Measurements from ENCODE around the gene CAB39.

The CAB39 gene

DNA sequence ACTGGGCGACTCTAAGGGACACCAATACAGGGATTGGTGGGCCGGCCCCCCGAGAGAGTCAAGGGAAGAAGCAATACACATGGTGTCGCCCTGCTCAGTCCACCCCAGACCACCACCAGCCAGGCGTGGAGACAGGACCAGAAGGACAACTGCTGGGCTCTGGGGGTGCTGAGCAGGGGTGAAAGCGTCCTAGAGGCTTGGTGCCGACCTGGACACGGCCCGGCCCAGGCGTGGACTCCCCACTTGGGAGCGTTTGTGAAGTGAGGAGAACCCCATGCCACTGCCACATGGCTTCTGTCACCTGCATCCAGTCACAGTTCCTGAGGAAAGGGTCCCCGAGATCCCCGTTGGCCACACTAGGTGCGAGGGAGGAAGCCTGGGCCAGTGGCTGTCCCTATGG lies 116.7 kb downstream of the CAB39 start:
- Mint-ChIP-seq H3K4me3 (no peak overlapping the region), H3K27me3 (ENCODE audit: low read depth) (peaks cover 78% of the 10 kb centered on the region)

DNA sequence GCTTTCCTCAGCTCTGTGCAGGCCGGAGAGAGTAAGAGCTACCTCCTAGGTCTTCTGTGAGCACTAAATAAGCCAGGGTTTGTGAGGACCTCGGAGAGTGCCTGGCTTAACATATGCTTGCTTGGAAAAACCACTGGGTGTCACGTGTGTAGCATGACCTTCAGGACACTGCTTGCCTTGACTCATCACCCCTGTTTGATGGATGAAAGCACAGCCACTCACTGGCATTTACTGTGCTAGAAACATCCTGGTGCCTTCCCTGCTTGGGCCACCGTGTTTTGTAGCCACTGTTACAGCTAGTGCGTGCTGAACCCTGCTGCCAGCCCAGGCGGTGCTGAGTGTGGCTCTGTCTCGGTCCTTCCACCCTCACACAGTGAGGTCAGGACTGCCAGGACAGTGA lies 117.3 kb downstream of the CAB39 start:
- H3K9me3 Mint-ChIP-seq = no peaks in the 10 kb centered on the region
- H3K36me3 Mint-ChIP-seq (ENCODE audit: low read depth) = no peaks in the 10 kb centered on the region
- H3K4me3 Mint-ChIP-seq = no peak overlapping the region
- H3K4me1 Mint-ChIP-seq (ENCODE audit: low read depth) = peaks cover 9% of the 10 kb centered on the region
- H3K27ac Mint-ChIP-seq = no peak overlapping the region
- peaks cover 76% of the 10 kb centered on the region for H3K27me3 Mint-ChIP-seq (ENCODE audit: low read depth)

More for the DNA sequence above, 116.7 kb downstream of the CAB39 start:
- no peak overlapping the region for H3K27ac Mint-ChIP-seq
- H3K36me3 Mint-ChIP-seq (ENCODE audit: low read depth) = no peaks in the 10 kb centered on the region
- peaks cover 13% of the 10 kb centered on the region for H3K4me1 Mint-ChIP-seq (ENCODE audit: low read depth)
- H3K9me3 Mint-ChIP-seq = no peaks in the 10 kb centered on the region

DNA sequence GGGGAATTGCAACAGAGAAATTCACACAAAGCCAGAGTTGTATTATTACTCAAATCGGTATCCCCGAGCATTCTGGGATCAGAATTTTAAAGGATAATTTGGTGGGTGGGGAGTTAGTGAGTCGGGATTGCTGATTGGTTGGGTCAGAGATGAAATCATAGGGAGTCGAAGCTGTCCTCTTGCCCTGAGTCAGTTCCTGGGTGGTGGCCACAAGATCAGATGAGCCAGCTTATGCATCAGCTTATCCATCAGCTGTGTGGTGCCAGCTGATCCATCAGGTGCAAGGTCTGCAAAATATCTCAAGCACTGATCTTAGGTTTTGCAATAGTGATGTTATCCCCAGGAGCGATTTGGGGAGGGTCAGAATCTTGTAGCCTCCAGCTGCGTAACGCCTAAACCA lies 117.8 kb downstream of the CAB39 start:
- no peaks in the 10 kb centered on the region for H3K36me3 Mint-ChIP-seq (ENCODE audit: low read depth)
- no peak overlapping the region for H3K27ac Mint-ChIP-seq
- H3K27me3 Mint-ChIP-seq (ENCODE audit: low read depth) = peaks cover 76% of the 10 kb centered on the region
- no peak overlapping the region for H3K4me3 Mint-ChIP-seq
- peaks cover 7% of the 10 kb centered on the region for H3K4me1 Mint-ChIP-seq (ENCODE audit: low read depth)
- H3K9me3 Mint-ChIP-seq = no peaks in the 10 kb centered on the region

DNA sequence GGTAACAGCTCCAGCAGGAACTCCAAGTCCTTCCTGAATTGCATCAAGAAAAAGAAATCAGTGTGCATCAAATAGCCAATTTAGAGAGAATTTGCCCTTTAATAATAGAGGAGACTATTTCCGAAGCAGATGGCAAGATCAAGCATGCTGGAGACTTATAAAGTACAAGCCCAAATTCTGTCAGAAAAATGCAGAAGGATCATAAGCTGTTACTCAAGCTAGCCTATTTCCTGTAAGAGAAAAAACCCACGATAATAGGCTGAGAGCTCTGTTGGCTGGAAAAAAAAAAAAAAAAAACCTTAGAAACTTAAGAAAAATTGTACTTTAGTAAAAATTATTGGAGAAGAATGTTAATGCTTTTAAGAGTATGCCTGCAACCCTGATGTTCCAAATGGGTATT lies 127.7 kb downstream of the CAB39 start:
- peaks cover 38% of the 10 kb centered on the region for H3K27me3 Mint-ChIP-seq (ENCODE audit: low read depth)
- H3K9me3 Mint-ChIP-seq = peaks cover 16% of the 10 kb centered on the region
- peaks cover 1% of the 10 kb centered on the region for H3K36me3 Mint-ChIP-seq (ENCODE audit: low read depth)
- H3K4me3 Mint-ChIP-seq = no peak overlapping the region
- H3K27ac Mint-ChIP-seq = no peak overlapping the region
- no peaks in the 10 kb centered on the region for H3K4me1 Mint-ChIP-seq (ENCODE audit: low read depth)

DNA sequence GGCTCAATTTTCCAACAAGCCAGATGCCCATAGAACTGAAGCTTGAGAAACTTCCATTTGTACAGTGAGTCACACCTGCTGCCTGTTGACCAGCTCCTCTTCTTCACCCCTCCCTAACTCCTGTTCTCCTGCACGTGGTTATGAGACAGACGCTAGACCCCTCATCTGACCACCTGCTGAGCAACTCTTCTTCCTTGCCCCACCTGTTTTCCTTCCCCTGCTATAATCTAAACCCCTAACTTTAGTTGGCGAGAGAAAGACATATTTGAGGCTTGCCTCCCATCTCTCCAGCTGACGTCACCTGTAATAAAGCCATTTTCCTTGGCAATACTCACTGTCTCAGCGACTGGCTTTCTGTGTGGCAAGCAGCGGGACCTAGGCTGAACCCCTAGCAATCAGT lies 129.8 kb downstream of the CAB39 start:
- Mint-ChIP-seq H3K27me3 (ENCODE audit: low read depth) (peaks cover 41% of the 10 kb centered on the region), H3K4me3 (no peak overlapping the region), H3K4me1 (ENCODE audit: low read depth) (no peaks in the 10 kb centered on the region), H3K36me3 (ENCODE audit: low read depth) (peaks cover 1% of the 10 kb centered on the region), H3K9me3 (peaks cover 16% of the 10 kb centered on the region), H3K27ac (no peak overlapping the region)

DNA sequence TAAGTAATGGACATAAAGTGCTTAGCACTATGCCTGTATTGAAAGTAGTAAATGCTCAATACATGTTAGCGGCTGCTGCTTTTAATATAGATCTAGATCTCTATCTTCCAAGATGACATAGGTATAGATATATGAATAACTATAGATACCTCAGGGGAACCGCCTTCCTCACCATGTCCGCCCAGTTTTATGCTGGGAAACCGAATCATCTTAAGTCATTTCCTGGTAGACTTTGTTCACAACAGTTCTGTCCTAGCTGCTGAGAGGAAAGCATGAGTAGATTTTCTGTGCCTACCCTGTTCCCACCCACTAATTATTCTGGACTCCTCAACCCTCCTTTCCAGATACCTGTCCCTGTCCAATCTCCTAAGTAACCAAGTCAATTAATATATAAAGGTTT lies 130.5 kb downstream of the CAB39 start:
- peaks cover 1% of the 10 kb centered on the region for H3K36me3 Mint-ChIP-seq (ENCODE audit: low read depth)
- H3K4me3 Mint-ChIP-seq = no peak overlapping the region
- peaks cover 11% of the 10 kb centered on the region for H3K9me3 Mint-ChIP-seq
- H3K4me1 Mint-ChIP-seq (ENCODE audit: low read depth) = peaks cover 3% of the 10 kb centered on the region
- H3K27ac Mint-ChIP-seq = no peak overlapping the region
- H3K27me3 Mint-ChIP-seq (ENCODE audit: low read depth) = peaks cover 45% of the 10 kb centered on the region

DNA sequence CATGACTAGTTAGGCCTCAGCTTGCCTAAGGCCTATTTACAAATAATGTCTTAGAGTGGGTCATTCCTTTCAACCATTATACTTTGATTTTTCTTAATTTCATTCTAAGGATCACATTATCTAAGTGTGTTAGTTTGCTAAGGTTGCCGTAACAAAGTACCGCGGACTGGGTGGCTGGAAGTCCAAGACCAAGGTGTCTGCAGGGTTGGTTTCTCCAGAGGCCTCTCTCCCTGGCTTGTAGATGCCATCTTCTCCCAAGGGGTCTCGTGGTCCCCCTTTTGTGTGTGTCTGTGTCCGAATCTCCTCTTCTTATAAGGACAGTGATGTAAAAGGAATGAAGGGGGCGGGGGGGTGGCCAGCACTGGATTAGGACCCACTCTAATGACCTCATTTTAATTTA lies 133.7 kb downstream of the CAB39 start:
- Mint-ChIP-seq H3K9me3 (no peaks in the 10 kb centered on the region), H3K36me3 (ENCODE audit: low read depth) (peaks cover under 1% of the 10 kb centered on the region), H3K27ac (no peak overlapping the region), H3K27me3 (ENCODE audit: low read depth) (peaks cover 62% of the 10 kb centered on the region), H3K4me1 (ENCODE audit: low read depth) (peaks cover 3% of the 10 kb centered on the region), H3K4me3 (no peak overlapping the region)

DNA sequence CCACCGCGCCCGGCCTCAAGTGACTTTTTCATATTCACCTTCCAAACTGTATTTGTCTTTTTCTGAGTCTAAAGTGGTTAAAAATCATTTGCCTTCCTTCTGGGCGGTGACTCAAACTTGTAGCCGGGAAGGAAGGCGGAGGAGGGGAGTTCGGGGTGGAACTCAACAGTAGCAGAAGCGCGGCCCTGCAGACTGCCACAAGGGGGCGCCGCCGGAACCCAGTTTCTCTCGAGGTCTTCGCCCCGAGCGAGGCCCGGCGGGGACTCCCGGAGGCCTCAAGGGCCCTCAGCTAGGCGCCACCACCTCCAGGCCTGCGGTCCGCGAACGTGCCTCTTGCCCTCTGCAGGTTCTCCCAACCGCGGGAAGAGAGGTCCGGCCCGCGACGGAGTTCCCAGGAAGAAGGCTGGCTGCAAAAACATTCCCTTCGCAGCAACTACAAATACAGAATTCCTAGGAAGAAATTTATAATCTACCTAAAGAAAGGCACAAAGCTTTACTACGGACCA lies 135.3 kb downstream of the CAB39 start:
- H3K9me3 Mint-ChIP-seq = no peaks in the 10 kb centered on the region
- no peak overlapping the region for H3K27ac Mint-ChIP-seq
- H3K36me3 Mint-ChIP-seq (ENCODE audit: low read depth) = no peaks in the 10 kb centered on the region
- H3K27me3 Mint-ChIP-seq (ENCODE audit: low read depth) = peaks cover 69% of the 10 kb centered on the region
- H3K4me1 Mint-ChIP-seq (ENCODE audit: low read depth) = peaks cover 3% of the 10 kb centered on the region
- H3K4me3 Mint-ChIP-seq = no peak overlapping the region

DNA sequence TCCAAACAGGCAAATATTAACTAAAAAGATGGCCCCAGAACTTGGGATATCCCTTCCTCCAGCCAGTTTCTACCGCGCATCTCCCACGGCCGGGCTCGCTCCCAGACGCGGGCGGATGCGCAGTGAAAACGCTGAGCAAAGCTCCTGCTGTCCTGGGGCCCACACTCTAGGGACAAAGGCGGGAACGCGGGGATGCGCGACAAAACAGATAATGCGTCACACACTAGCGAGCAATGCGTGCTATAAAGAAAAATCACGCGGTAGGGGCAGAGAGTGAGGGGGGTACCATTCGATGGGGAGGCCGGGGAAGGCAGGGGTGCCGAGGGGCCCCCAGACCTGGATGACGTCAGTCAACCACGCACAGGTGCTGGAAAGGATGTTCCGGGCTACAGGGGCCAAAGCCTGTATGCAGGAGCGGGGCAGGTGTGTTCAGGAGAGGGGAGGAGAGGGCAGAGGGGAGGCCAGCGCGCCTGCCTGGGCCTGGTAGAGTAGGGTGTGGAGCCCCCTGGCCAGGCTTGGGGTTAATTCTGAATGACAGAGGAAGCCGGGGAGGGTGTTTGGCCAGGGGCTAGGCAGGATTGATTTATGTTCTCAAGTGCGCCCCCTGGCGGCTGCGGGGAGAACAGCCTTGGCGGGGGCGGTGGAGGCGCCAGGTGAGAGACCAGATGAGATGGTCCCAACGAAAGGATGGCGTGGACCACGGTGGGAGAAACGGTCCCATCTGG lies 137.2 kb downstream of the CAB39 start:
- no peak overlapping the region for H3K4me3 Mint-ChIP-seq
- peaks cover 79% of the 10 kb centered on the region for H3K27me3 Mint-ChIP-seq (ENCODE audit: low read depth)
- no peaks in the 10 kb centered on the region for H3K36me3 Mint-ChIP-seq (ENCODE audit: low read depth)
- H3K9me3 Mint-ChIP-seq = no peaks in the 10 kb centered on the region
- peaks cover 3% of the 10 kb centered on the region for H3K4me1 Mint-ChIP-seq (ENCODE audit: low read depth)
- no peak overlapping the region for H3K27ac Mint-ChIP-seq

DNA sequence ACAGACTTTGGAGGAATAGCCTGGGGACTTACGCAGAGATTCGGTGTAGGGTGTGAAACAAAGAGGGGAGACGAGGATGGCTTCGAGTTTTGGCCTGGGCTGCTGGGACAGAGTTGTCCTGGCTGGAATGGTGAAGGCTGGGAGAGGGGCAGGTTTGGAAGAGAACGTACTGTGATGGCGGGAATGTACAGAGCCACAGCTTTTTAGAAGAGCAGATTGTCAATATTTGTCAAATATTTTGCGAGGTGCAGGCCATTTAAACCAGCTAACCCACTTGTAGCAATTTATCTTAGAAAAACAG lies 137.7 kb downstream of the CAB39 start:
- Mint-ChIP-seq H3K36me3 (ENCODE audit: low read depth) (no peaks in the 10 kb centered on the region), H3K9me3 (no peaks in the 10 kb centered on the region), H3K27me3 (ENCODE audit: low read depth) (peaks cover 78% of the 10 kb centered on the region), H3K4me1 (ENCODE audit: low read depth) (peaks cover 3% of the 10 kb centered on the region), H3K27ac (no peak overlapping the region), H3K4me3 (no peak overlapping the region)

DNA sequence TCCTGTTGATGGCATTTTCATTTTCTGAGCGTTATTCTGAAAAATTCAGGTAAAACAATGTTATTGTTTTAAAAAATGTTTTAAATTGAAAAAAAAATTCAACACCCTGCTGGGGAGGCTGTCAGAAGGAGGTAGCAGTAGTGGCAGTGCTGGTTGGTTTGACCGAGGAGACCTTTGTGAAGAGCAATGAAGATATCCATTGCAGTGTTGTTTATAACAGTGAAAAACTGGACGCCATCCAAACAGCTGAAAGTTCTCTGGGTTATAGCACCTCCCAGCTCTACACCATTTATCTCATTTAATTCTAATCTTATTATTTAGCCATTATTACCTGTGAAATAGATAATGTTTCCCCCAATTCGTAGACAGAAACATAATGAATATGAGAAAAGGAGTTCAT lies 139.5 kb downstream of the CAB39 start:
- Mint-ChIP-seq H3K27me3 (ENCODE audit: low read depth) (peaks cover 76% of the 10 kb centered on the region), H3K36me3 (ENCODE audit: low read depth) (no peaks in the 10 kb centered on the region), H3K9me3 (no peaks in the 10 kb centered on the region), H3K4me1 (ENCODE audit: low read depth) (peaks cover 3% of the 10 kb centered on the region), H3K27ac (no peak overlapping the region), H3K4me3 (no peak overlapping the region)

DNA sequence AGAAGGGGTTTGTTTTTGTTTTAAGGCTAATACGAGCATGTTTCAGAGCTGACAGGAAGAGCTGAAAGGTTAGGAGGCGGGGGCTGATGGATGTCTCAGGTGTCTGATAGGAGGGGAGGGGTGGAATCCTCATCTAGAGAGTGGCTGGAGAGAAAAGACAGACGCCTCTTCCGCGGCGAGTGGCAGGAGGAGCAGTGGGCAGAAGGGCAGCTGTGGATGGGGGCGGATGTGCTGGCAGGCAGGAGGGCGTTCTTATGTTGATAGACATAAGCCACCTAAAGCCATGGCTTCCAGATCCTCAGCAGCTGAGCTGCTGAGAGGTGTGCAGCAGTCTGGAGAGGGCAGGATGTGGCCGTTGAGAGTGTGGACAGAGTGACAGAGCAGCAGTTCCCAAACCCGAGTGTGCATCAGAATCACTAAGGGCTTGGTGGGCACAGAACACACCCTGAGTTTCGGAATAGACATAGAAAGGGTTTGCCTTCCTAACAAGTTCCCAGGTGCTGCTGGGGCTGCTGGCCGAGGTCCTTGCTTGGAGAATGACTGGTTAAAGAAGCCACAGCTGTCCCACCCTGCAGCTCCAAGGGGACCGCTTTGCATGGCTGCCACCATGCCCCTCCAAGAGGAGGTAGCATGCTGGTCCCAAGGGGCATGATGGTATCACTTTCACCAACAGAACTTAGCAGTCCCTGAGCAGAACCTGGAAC lies 149.1 kb downstream of the CAB39 start:
- no peaks in the 10 kb centered on the region for H3K9me3 Mint-ChIP-seq
- peaks cover 72% of the 10 kb centered on the region for H3K27me3 Mint-ChIP-seq (ENCODE audit: low read depth)
- no peak overlapping the region for H3K4me3 Mint-ChIP-seq
- no peak overlapping the region for H3K27ac Mint-ChIP-seq
- no peaks in the 10 kb centered on the region for H3K36me3 Mint-ChIP-seq (ENCODE audit: low read depth)
- peaks cover 14% of the 10 kb centered on the region for H3K4me1 Mint-ChIP-seq (ENCODE audit: low read depth)

DNA sequence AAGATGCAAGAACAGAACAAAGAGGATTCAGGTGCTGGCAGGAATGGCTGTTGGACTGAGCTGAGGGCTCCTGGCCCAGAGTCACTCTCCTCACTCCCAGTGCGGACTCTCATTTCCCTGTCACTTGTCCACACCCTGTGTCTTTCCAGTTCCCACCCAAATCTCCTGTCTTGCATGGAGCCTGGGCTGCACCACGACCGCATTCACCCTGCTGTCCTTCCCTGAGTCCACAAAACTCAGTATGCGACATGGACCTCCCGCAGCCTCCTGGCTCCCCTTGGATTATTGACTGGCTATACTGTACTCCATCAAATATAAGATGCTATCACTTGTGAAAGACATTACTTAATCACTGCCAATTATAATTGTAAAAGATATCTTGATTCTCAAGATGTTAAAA lies 149.7 kb downstream of the CAB39 start:
- H3K36me3 Mint-ChIP-seq (ENCODE audit: low read depth) = no peaks in the 10 kb centered on the region
- H3K4me3 Mint-ChIP-seq = no peak overlapping the region
- no peak overlapping the region for H3K27ac Mint-ChIP-seq
- no peaks in the 10 kb centered on the region for H3K9me3 Mint-ChIP-seq
- H3K27me3 Mint-ChIP-seq (ENCODE audit: low read depth) = peaks cover 77% of the 10 kb centered on the region
- H3K4me1 Mint-ChIP-seq (ENCODE audit: low read depth) = peaks cover 17% of the 10 kb centered on the region

DNA sequence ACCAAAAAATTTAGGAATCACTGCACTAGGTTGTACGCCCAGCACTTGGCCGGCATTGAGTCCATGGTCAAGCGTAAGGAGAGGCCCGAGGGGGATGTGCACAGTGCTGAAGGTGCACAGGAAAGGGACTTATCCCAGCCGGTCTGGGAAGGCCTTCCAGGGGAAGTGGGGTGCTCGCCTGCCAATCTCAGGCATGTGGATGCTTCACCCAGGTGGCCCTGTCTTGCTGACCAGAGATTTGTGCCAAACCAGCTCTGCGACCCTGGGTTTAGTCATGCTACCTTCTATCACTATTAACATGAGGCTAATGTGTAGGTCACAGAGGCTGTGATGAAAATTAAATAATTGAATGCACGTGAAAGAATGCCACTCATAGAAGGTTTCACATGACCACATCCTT lies 150.4 kb downstream of the CAB39 start:
- no peaks in the 10 kb centered on the region for H3K9me3 Mint-ChIP-seq

DNA sequence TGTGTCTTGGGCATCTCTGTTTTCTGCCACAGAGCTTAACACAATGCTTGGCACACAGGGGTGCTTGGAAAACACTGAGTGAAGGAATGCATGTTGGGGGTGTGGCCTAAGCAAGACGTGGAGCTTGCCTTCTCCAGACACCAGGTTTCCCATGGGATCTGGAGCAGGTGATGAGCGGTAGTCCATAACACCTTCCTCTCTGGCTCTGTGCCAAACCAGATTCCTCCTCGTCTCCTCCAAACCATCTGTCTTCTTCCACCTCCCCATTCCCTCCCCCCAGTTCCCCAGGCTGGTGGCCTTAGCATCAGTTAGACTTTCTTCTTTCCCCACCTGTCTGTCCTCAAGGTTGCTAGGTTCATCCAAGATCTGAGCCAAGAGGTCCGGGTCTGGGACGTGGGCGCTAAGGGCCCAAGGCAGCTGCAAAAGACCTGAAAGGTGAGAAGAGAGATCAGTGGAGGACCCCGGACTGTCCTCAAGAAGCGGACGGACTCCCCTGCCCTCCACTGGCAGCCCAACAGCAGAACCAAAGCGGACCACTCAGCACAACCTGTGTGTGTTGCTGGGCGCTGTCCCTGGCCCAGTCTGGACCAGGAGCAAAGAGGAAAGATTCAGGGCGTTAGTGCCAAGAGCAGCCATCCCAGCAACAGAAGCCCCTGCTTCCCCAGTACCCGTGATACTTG lies 150.9 kb downstream of the CAB39 start:
- Mint-ChIP-seq H3K36me3 (ENCODE audit: low read depth) (no peaks in the 10 kb centered on the region), H3K4me1 (ENCODE audit: low read depth) (peaks cover 17% of the 10 kb centered on the region), H3K27me3 (ENCODE audit: low read depth) (peaks cover 70% of the 10 kb centered on the region), H3K27ac (no peak overlapping the region), H3K4me3 (peak overlapping the region; percentile 98), H3K9me3 (no peaks in the 10 kb centered on the region)

More for the DNA sequence above, 150.4 kb downstream of the CAB39 start:
- Mint-ChIP-seq H3K27ac (no peak overlapping the region), H3K4me3 (no peak overlapping the region), H3K36me3 (ENCODE audit: low read depth) (no peaks in the 10 kb centered on the region), H3K27me3 (ENCODE audit: low read depth) (peaks cover 70% of the 10 kb centered on the region), H3K4me1 (ENCODE audit: low read depth) (peaks cover 17% of the 10 kb centered on the region)
